Activated CD8-positive, alpha-beta memory T cell treated with anti-CD3 and anti-CD28 coated beads, Interleukin-2, amount 50 U/mL, for 24 hours (primary cell): ENCODE results near the gene CNTN5.
"Not testable (repeated sequence)": the region's sequence is repeated elsewhere in the genome, so short reads cannot be mapped to it uniquely, and the experiment has no call there.

Source experiments
- DNase-seq: peaks from one replicate; pipeline ENCODE4 v3.0.0-alpha.2; 2020; ENCODE audit errors: extremely low read depth

The CNTN5 gene

DNA sequence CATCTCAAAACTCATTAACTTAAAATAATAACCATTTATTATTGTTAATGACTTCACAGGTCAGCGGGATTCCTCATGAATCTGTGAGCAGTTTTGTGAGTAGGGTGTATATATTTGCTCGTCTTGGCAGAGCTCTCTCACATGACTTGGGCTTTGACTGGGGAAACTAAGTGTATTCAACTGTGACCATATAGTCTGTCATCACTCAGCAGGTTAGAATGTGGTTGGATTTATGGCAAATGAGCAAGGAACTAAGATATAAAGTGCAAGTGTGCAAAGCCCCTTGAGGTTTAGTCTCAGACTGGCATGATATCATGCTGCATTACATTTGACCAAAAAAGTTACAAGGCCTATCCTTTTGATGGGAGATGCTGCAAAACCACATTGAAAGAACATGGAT, 254.8 kb downstream of the CNTN5 start:
- no peak for DNase-seq

- DNase-seq = no peak
These were observed 256.5 kb downstream of the CNTN5 start for GRCh38 chr11:99277281-99277680.

GRCh38 chr11:99279266-99279665, 258.5 kb downstream of the CNTN5 start:
- DNase-seq = no peak

DNA sequence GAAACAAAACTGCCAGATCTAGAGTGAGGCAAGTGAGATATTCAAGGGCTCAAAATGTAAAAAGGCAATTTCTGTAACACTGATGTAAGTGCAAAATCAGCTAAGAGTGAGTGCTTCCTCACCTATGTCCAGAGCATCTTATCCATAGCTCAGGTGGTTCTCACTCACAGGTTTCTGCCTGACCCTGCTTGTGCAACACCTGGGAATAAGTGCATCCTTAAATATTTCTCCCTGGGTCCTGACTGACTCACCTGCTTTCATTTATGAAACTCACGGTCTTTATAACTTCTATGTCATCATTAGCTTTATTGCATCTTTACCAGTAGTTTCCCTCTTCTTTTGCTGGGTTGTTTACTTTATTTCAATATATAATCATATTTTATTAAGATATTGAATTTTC, 260.6 kb downstream of the CNTN5 start:
- no peak for DNase-seq

DNA sequence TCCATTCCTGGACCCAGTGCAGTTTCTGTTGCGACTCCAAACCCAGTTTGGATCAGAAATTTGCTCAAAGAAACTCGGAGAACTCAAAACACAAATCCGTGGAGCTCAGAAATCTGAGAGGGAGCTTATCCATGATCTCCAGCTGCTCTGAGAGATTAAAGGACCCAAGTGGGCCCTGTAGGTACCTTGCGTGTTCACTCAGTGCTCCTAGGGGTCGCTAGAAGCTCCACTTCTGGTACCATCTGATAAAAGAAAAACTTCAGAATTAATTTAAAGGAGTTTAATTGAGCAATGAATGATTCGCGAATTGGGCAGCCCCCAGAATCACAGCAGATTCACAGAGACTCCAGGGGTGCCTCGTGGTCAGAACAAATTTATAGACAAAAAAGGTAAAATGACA, 277.2 kb downstream of the CNTN5 start:
- DNase-seq = not testable (repeated sequence)

DNA sequence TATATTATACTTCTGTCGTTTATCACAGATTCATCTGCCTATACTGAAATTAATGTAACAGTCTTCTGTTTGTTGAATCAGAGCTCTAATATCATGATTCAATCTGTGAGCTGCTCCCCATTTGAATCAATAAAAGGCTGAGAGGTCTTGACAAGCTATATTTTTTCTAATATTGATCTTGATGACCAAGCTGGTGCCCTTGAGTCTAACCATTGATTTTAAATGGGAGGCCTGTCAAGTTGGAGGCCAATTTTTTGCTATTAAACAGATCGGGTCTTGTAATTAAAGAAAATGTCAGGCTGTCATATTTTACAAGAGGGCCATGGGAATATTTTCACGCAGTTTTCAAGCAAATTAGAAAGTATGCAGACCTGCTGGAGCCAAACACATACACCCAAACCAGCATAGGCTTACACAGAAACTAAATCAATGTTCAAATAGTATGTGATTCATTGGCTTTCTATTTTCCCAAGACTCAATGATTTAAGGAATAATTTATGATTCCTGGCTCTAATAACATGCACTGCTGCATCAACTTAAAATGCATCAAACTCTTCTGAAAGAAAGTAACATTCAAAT, 286.9 kb downstream of the CNTN5 start:
- no peak for DNase-seq

- no peak for DNase-seq
These were observed 291.1 kb downstream of the CNTN5 start for GRCh38 chr11:99311870-99312269.

- DNase-seq = no peak
These were observed 296.2 kb downstream of the CNTN5 start for GRCh38 chr11:99316776-99317520.

DNA sequence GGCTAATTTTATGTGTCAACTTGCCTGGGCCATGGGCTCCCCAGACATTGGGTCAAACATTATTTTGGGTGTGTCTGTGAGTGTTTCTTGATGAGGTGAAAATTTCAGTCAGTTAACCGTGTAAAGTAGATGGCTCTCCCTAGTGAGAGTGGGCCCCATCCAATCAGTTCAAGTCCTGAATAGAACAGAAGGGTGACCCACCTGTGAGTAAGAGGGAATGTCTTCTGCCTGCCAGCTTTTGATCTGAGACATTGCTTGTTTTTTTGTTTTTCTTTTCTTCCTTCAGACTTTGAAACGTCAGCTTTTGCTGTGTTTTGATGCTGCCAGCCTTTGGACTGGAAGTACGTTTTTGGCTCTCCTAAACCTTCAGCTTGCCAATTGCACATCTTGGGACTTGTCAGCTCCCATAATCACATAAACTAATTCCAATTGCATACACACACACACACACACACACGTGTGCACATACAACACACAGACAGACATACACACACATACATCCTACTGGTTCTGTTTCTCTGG, 300.1 kb downstream of the CNTN5 start:
- DNase-seq = no peak

DNA sequence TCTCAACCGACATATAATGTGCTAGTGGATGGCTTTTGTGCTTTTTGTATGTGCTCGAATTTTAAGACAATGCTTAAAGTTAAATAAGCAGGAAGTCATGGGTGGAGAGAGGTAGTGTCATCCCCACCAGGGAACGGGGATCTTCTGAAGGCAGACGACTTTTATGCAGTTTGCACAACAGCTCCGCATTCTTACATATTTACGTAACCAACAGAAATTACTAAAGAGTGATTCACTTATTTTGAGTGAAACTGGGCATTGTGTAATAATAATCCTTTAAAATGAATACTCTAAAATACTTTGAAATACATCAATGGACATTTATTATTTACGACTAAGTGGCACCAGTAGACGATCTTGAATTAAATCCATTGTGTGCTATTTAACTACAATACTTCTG, 305.1 kb downstream of the CNTN5 start:
- DNase-seq = no peak

- no peak for DNase-seq
These were observed 306.3 kb downstream of the CNTN5 start for GRCh38 chr11:99327066-99327465.

GRCh38 chr11:99327527-99327926, 306.8 kb downstream of the CNTN5 start:
- no peak for DNase-seq

GRCh38 chr11:99333621-99334020, 312.9 kb downstream of the CNTN5 start:
- no peak for DNase-seq

DNA sequence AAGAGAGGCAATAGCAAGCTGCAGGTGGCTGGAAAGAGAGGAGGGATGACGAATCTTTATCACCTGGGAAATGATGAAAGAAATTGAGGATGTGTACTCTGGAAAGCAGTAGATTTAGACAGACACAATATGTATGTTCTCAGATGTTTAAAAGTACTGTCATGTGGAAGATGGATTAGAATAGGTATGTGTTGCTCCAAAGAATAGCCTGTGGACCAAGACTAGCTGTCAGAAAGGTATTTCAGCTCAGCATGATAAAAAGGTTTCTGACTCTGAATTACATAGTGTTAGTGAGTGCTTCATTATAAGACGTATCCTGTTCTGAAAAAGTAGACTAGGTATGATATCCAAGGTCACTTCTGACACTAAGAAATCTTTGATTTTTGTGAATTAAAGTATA, 322.4 kb downstream of the CNTN5 start:
- DNase-seq = no peak

DNA sequence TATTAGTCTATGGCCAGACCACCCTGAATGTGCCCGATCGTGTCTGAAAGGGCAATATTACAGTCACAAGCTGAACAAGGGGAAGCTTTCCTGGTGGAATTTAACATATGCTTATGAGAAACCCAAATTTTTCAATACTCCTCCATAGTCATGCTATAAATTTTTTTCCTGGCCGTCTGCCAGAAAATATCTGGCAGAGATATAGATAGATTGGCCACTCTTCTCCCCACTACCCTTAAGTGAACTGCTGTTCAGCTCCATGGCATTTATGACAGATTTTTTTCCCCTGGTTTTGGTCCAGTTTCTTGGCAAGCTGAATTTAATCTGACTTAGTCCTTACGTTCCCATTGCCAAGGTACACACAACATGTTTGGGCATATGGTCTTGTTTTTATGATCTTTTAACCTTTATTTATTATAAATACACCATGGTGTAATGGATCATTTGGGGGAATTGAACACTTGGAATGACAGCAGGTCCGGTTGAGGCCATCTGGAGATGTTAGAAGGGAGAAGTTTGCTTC, 328.5 kb downstream of the CNTN5 start:
- no peak for DNase-seq

- DNase-seq = no peak
These were observed 330.9 kb downstream of the CNTN5 start for GRCh38 chr11:99351624-99352023.

GRCh38 chr11:99352642-99353041, 331.9 kb downstream of the CNTN5 start:
- DNase-seq = no peak

DNA sequence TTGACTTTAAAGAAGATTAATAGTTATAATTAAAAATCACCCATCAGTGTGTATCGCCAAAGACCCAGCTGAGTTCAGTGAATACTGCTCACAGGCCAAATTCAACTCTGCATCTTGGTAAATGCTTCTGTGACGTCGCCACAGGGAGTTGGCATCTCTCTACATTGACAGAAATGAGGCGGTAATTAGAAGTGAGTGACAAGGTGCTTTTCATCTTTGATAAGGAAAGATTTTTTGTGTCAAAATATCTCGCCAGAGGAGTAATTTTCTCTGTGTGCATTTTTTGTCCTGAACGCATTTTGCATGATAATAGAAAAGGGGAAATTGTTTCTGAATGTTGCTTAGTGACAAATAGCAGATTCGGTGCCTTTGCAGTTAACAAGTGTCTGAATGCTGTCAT, 345.8 kb downstream of the CNTN5 start:
- no peak for DNase-seq

DNA sequence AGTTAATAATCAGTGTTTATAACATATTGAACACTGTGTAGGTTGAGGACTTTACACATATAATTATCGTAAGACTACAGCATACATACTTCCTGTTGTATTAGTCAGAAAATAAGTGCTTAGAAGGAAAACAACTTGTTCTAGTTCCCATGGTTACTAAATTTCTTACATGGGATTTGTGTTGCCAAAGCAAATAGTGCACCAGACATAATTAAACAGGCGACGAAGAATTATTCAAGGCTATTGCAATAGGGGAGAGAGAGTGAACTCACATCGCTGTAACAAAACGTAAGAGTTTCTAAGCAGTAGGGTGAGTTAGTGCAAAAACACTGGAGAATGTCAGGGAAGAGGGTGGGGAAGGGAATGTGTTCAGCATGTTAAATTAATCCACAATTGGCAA, 347.8 kb downstream of the CNTN5 start:
- DNase-seq = no peak

GRCh38 chr11:99370549-99371216, 349.9 kb downstream of the CNTN5 start:
- DNase-seq = no peak

DNA sequence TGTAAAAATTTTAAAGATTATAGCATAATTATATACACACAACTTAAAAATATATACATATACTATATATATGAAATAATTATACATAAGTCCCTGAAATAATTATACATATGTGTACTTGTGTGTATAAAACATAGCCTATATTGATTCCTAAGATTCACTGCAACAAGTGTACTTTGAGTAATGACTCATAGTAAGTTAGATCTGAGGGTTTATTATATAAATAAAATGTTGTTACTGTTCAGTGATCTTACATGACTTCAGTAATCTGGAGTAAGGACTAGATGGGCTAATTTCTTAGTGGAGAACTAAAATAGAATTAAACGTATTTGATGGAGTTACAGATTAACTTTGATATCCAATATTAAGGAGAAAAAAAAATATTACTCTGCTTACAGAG, 350.5 kb downstream of the CNTN5 start:
- DNase-seq = no peak

DNA sequence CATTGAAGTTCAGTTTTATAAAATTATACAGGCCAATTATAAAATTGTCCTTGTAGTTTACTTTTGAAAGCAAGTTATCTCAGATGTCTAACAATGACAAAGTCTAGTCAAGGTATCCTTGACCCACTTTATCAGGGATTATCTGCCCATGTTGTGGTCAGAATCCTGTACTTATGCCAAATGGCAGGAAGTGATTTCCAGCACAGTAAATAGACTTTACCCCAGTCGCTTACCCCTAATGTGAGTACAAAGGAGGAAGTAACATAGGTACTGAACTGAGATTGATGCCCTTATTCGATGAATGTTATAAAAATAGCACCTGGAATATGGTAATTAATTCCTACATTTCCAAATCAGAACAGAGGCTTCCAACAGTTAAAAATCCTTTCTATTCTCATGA, 355.7 kb downstream of the CNTN5 start:
- no peak for DNase-seq
